Duodenal mucosa (tissue), 2 donors: ENCODE data around the gene ZNF526.
"Not testable (repeated sequence)": the region's sequence is repeated elsewhere in the genome, so short reads cannot be mapped to it uniquely, and the experiment has no call there.

ENCODE experiments used
- H3K27ac ChIP-seq: one replicate; pipeline ENCODE4 v1.7.0; 2013; ENCODE audit warnings: low read depth, low read length
- H3K27me3 ChIP-seq, 2 donors: one replicate each; pipeline ENCODE4 v1.7.0; 2013; ENCODE audit warnings: low read length in 2 of 2, control low read depth in 1 of 2; ENCODE audit not compliant: insufficient read depth in 2 of 2, control insufficient read depth in 1 of 2
- H3K36me3 ChIP-seq, 2 donors: one replicate each; pipeline ENCODE4 v1.7.0; 2013; ENCODE audit warnings: low read length in 2 of 2, control low read depth in 1 of 2; ENCODE audit not compliant: insufficient read depth in 2 of 2, control insufficient read depth in 1 of 2
- H3K4me1 ChIP-seq, 2 donors: one replicate each; pipeline ENCODE4 v1.7.0; 2013; ENCODE audit warnings: low read length in 2 of 2, control low read depth in 1 of 2; ENCODE audit not compliant: insufficient read depth in 2 of 2, control insufficient read depth in 1 of 2
- H3K4me3 ChIP-seq, 2 donors: one replicate each; pipeline ENCODE4 v1.7.0; 2013; ENCODE audit warnings: low read length in 2 of 2, low read depth in 1 of 2
- H3K9ac ChIP-seq, 2 donors: one replicate each; pipeline ENCODE4 v1.7.0; 2013; ENCODE audit warnings: low read length in 2 of 2, low read depth in 1 of 2
- H3K9me3 ChIP-seq, 2 donors: one replicate each; pipeline ENCODE4 v1.7.0; 2013; ENCODE audit warnings: low read length in 2 of 2, control low read depth in 1 of 2; ENCODE audit not compliant: control insufficient read depth in 1 of 2

Gene ZNF526

GRCh38 chr19:42251572-42252358 lies 31.7 kb downstream of the ZNF526 start:
- Histone ChIP-seq H3K27me3 (no peaks in the 10 kb centered on the region), H3K9me3 (no peaks in the 10 kb centered on the region), H3K9ac (peak overlapping the region in 1 of 2 donors; percentile 26), H3K4me3 (peak overlapping the region; percentile 30 to 36), H3K4me1 (peaks cover 32 to 40% of the 10 kb centered on the region in 2 donors), H3K27ac (no peak overlapping the region), H3K36me3 (peaks cover 6 to 19% of the 10 kb centered on the region in 2 donors)

GRCh38 chr19:42252365-42253244 lies 32.5 kb downstream of the ZNF526 start:
- Histone ChIP-seq H3K4me1 (peaks cover 32 to 40% of the 10 kb centered on the region in 2 donors), H3K36me3 (peaks cover 6 to 19% of the 10 kb centered on the region in 2 donors)

GRCh38 chr19:42253245-42254088 lies 33.4 kb downstream of the ZNF526 start:
- Histone ChIP-seq H3K27me3 (no peaks in the 10 kb centered on the region), H3K9me3 (no peaks in the 10 kb centered on the region), H3K4me1 (peaks cover 32 to 43% of the 10 kb centered on the region in 2 donors), H3K9ac (peak overlapping the region; percentile 84 to 90), H3K36me3 (peaks cover 6 to 16% of the 10 kb centered on the region in 2 donors), H3K27ac (peak overlapping the region; percentile 97), H3K4me3 (peak overlapping the region; percentile 86)

More at GRCh38 chr19:42252365-42253244, 32.5 kb downstream of the ZNF526 start:
- Histone ChIP-seq H3K27me3 (no peaks in the 10 kb centered on the region), H3K9ac (peak overlapping the region; percentile 82 to 84), H3K9me3 (no peaks in the 10 kb centered on the region), H3K4me3 (peak overlapping the region; percentile 83 to 86), H3K27ac (peak overlapping the region; percentile 89)

- H3K27me3 ChIP-seq = no peaks in the 10 kb centered on the region
- H3K9me3 ChIP-seq = no peaks in the 10 kb centered on the region
- H3K9ac ChIP-seq = peak overlapping the region; percentile 90
- peak overlapping the region; percentile 81 to 86 for H3K4me3 ChIP-seq
- H3K36me3 ChIP-seq = peaks cover 4 to 8% of the 10 kb centered on the region in 2 donors
- peaks cover 32 to 43% of the 10 kb centered on the region in 2 donors for H3K4me1 ChIP-seq
- H3K27ac ChIP-seq = peak overlapping the region; percentile 97
These were observed 34.2 kb downstream of the ZNF526 start for GRCh38 chr19:42254089-42254849.

GRCh38 chr19:42254850-42255765 lies 35.0 kb downstream of the ZNF526 start, which contains the start of gene ERF:
Gene ERF (minus strand): TSS chr19:42255128. CDS start chr19:42254999, 129 bp downstream.
- Histone ChIP-seq H3K4me1 (peaks cover 30 to 40% of the 10 kb centered on the region in 2 donors), H3K27me3 (no peaks in the 10 kb centered on the region), H3K9ac (peak within 1 kb of the TSS; percentile 90), H3K4me3 (peak within 1 kb of the TSS; percentile 81 to 86), H3K27ac (peak within 1 kb of the TSS; percentile 97), H3K36me3 (peaks cover 0 to under 1% of the 10 kb centered on the region in 2 donors), H3K9me3 (no peaks in the 10 kb centered on the region)

- peak overlapping the region; percentile 79 for H3K27ac ChIP-seq
- H3K36me3 ChIP-seq = no peaks in the 10 kb centered on the region
- H3K27me3 ChIP-seq = no peaks in the 10 kb centered on the region
- H3K4me3 ChIP-seq = peak overlapping the region; percentile 64 to 78
- peaks cover 28 to 31% of the 10 kb centered on the region in 2 donors for H3K4me1 ChIP-seq
- no peaks in the 10 kb centered on the region for H3K9me3 ChIP-seq
- peak overlapping the region; percentile 65 to 77 for H3K9ac ChIP-seq
These were observed 35.9 kb downstream of the ZNF526 start for GRCh38 chr19:42255766-42256745.

- H3K36me3 ChIP-seq, H3K9ac ChIP-seq, H3K27me3 ChIP-seq, H3K4me3 ChIP-seq, H3K27ac ChIP-seq, H3K9me3 ChIP-seq: not testable (repeated sequence)
- peaks cover 14 to 16% of the 10 kb centered on the region in 2 donors for H3K4me1 ChIP-seq
These were observed 37.7 kb downstream of the ZNF526 start for GRCh38 chr19:42257842-42258241.

- Histone ChIP-seq H3K9ac (no peak overlapping the region), H3K27ac (no peak overlapping the region), H3K36me3 (no peaks in the 10 kb centered on the region), H3K9me3 (no peaks in the 10 kb centered on the region), H3K27me3 (no peaks in the 10 kb centered on the region), H3K4me1 (peaks cover 0 to 3% of the 10 kb centered on the region in 2 donors), H3K4me3 (no peak overlapping the region)
These were observed 41.7 kb downstream of the ZNF526 start for GRCh38 chr19:42261763-42262162.
